ENCODE measurements around the gene KIAA2012.

The KIAA2012 gene

DNA sequence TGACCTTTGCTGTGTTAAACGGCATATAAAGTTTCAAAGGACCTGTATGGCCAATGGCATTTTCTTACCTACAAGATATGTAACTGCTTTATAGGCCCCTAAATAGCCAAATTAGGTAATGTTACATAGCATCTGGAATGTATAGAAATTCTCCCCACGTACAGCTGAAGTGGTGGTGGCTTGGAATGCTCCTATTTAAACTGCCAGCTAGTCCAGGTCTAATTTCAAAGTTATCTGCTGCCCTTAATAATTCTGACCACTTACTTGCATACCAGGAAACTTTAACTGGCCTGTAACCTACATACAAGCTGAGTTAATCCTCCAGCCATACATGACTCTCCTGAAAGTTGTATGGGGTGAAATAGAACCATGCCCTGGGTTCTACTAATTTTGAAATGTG, 1.3 kb downstream of the KIAA2012 start:
- H2AFZ ChIP-seq (ENCODE audit: low read depth, low read length) = no peak overlapping the region
- no peaks in the 10 kb centered on the region for H3K79me2 ChIP-seq (ENCODE audit: insufficient read depth, low read length)
- DNase-seq (no peak), ATAC-seq (ENCODE audit: insufficient read depth, low read depth) (no peak)
- TF ChIP-seq EZH2 (IDR thresholded peaks at IDR 0.05; ENCODE audit: borderline replicate concordance, low read depth, low read length, severe bottlenecking) = no peak
- TF ChIP-seq, protein P1, sequence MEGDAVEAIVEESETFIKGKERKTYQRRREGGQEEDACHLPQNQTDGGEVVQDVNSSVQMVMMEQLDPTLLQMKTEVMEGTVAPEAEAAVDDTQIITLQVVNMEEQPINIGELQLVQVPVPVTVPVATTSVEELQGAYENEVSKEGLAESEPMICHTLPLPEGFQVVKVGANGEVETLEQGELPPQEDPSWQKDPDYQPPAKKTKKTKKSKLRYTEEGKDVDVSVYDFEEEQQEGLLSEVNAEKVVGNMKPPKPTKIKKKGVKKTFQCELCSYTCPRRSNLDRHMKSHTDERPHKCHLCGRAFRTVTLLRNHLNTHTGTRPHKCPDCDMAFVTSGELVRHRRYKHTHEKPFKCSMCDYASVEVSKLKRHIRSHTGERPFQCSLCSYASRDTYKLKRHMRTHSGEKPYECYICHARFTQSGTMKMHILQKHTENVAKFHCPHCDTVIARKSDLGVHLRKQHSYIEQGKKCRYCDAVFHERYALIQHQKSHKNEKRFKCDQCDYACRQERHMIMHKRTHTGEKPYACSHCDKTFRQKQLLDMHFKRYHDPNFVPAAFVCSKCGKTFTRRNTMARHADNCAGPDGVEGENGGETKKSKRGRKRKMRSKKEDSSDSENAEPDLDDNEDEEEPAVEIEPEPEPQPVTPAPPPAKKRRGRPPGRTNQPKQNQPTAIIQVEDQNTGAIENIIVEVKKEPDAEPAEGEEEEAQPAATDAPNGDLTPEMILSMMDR (IDR thresholded peaks at IDR 0.05; ENCODE audit: borderline replicate concordance, extremely low read depth, low read length, poor library complexity, severe bottlenecking) = no peak
- H3K27ac ChIP-seq (ENCODE audit: low read length) = no peak overlapping the region
- no peaks in the 10 kb centered on the region for H4K20me1 ChIP-seq (ENCODE audit: insufficient read depth, low read length)
- H3K27me3 ChIP-seq (ENCODE audit: insufficient read depth, low read length, poor library complexity) = peaks cover 7% of the 10 kb centered on the region
- H3K4me3 ChIP-seq (ENCODE audit: low read depth in 1 of 2, low read length in 2 of 2) = no peak overlapping the region
- no peaks in the 10 kb centered on the region for H3K36me3 ChIP-seq (ENCODE audit: insufficient read depth, low read length)
- no peak overlapping the region for H3K4me2 ChIP-seq (ENCODE audit: insufficient read depth, low read length)
- no peak overlapping the region for H3K9ac ChIP-seq (ENCODE audit: low read depth, low read length)
- H3K9me3 ChIP-seq (ENCODE audit: insufficient read depth, low read length, severe bottlenecking) = no peaks in the 10 kb centered on the region
- H3K4me1 ChIP-seq (ENCODE audit: insufficient read depth, low read length) = no peaks in the 10 kb centered on the region

DNA sequence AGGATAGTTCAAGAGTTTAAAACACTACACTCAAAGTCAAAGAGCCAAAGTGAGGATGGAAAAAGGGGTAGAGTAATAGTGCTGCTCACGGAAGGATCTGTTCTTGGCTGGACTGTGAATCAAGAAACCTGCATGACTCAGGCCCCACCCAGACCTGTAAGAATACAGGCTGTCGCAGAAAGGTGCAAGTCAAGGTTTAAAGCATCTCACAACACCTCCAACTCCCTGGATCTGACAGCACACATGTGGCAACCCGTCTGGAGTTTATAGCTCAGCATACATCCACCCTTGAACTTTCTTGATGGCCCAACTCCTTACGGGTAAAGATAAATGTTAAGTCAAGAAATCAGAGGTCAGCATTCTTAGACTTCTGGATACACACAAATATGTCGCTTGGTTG, 6.3 kb downstream of the KIAA2012 start:
- Histone ChIP-seq H4K20me1 (ENCODE audit: insufficient read depth, low read length) (no peaks in the 10 kb centered on the region), H3K9me3 (ENCODE audit: insufficient read depth, low read length, severe bottlenecking) (no peaks in the 10 kb centered on the region), H3K4me2 (ENCODE audit: insufficient read depth, low read length) (no peak overlapping the region), H3K4me3 (ENCODE audit: low read depth in 1 of 2, low read length in 2 of 2) (no peak overlapping the region), H3K79me2 (ENCODE audit: insufficient read depth, low read length) (no peaks in the 10 kb centered on the region), H2AFZ (ENCODE audit: low read depth, low read length) (no peak overlapping the region), H3K27me3 (ENCODE audit: insufficient read depth, low read length, poor library complexity) (peaks cover 7% of the 10 kb centered on the region), H3K4me1 (ENCODE audit: insufficient read depth, low read length) (no peaks in the 10 kb centered on the region), H3K36me3 (ENCODE audit: insufficient read depth, low read length) (no peaks in the 10 kb centered on the region), H3K27ac (ENCODE audit: low read length) (no peak overlapping the region), H3K9ac (ENCODE audit: low read depth, low read length) (no peak overlapping the region)
- ATAC-seq (ENCODE audit: insufficient read depth, low read depth) = no peak
- DNase-seq = no peak
- TF ChIP-seq, protein P1 (IDR thresholded peaks at IDR 0.05; ENCODE audit: borderline replicate concordance, extremely low read depth, low read length, poor library complexity, severe bottlenecking) = no peak
- no peak for TF ChIP-seq EZH2 (IDR thresholded peaks at IDR 0.05; ENCODE audit: borderline replicate concordance, low read depth, low read length, severe bottlenecking)

DNA sequence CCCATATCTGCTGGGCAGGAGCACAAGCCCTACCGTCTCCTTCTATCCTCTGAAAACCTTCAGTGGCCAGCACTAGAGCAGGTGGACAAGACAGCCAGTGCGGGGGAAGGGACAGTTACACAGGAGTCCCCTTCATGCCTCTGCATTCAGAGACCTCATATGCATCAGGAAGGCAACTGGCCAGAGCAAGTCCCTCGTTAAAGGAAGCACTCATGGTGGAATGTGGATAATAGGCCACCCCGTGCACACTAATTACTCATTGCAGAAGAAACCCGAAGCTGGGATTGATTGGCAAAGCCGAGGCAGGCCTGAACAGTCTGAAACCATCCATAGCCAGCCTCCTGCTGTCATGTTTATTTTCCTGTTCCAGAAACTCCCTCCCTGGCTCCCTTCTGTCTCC, 11.2 kb downstream of the KIAA2012 start:
- TF ChIP-seq, protein P1 (IDR thresholded peaks at IDR 0.05; ENCODE audit: borderline replicate concordance, extremely low read depth, low read length, poor library complexity, severe bottlenecking) = no peak
- TF ChIP-seq EZH2 (IDR thresholded peaks at IDR 0.05; ENCODE audit: borderline replicate concordance, low read depth, low read length, severe bottlenecking) = no peak
- Histone ChIP-seq H3K4me2 (ENCODE audit: insufficient read depth, low read length) (no peak overlapping the region), H3K27me3 (ENCODE audit: insufficient read depth, low read length, poor library complexity) (peaks cover 8% of the 10 kb centered on the region), H3K4me3 (ENCODE audit: low read depth in 1 of 2, low read length in 2 of 2) (no peak overlapping the region), H4K20me1 (ENCODE audit: insufficient read depth, low read length) (no peaks in the 10 kb centered on the region), H3K4me1 (ENCODE audit: insufficient read depth, low read length) (no peaks in the 10 kb centered on the region), H3K27ac (ENCODE audit: low read length) (no peak overlapping the region), H3K9ac (ENCODE audit: low read depth, low read length) (no peak overlapping the region), H3K79me2 (ENCODE audit: insufficient read depth, low read length) (no peaks in the 10 kb centered on the region), H2AFZ (ENCODE audit: low read depth, low read length) (no peak overlapping the region), H3K36me3 (ENCODE audit: insufficient read depth, low read length) (no peaks in the 10 kb centered on the region), H3K9me3 (ENCODE audit: insufficient read depth, low read length, severe bottlenecking) (no peaks in the 10 kb centered on the region)
- DNase-seq (no peak), ATAC-seq (ENCODE audit: insufficient read depth, low read depth) (no peak)

DNA sequence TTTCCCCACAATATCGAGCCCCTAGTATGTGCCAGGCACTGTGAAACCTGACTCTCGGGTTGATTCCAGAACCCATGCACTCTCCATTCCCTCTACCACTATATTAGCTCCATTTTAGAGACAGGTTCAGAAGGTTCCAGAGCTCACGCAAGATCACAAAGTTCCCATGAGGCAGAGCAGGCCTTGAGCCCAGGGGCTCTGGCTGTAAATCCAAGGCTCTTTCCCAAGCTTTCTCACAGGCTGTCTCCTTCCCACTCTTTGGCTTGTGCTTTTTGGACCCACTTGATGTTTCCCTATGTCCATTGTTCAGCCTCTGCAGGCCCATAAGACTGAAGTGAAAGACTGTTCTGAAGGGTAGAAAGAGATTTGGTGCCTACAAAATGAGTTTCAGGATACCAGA, 15.7 kb downstream of the KIAA2012 start:
- Histone ChIP-seq H3K9me3 (ENCODE audit: insufficient read depth, low read length, severe bottlenecking) (no peaks in the 10 kb centered on the region), H3K4me3 (ENCODE audit: low read depth in 1 of 2, low read length in 2 of 2) (no peak overlapping the region), H3K36me3 (ENCODE audit: insufficient read depth, low read length) (no peaks in the 10 kb centered on the region), H3K9ac (ENCODE audit: low read depth, low read length) (no peak overlapping the region), H2AFZ (ENCODE audit: low read depth, low read length) (no peak overlapping the region), H3K4me1 (ENCODE audit: insufficient read depth, low read length) (no peaks in the 10 kb centered on the region), H3K27me3 (ENCODE audit: insufficient read depth, low read length, poor library complexity) (peaks cover 10% of the 10 kb centered on the region), H3K4me2 (ENCODE audit: insufficient read depth, low read length) (no peak overlapping the region), H4K20me1 (ENCODE audit: insufficient read depth, low read length) (no peaks in the 10 kb centered on the region), H3K27ac (ENCODE audit: low read length) (no peak overlapping the region), H3K79me2 (ENCODE audit: insufficient read depth, low read length) (no peaks in the 10 kb centered on the region)
- no peak for DNase-seq
- no peak for ATAC-seq (ENCODE audit: insufficient read depth, low read depth)
- no peak for TF ChIP-seq EZH2 (IDR thresholded peaks at IDR 0.05; ENCODE audit: borderline replicate concordance, low read depth, low read length, severe bottlenecking)
- TF ChIP-seq, protein P1 (IDR thresholded peaks at IDR 0.05; ENCODE audit: borderline replicate concordance, extremely low read depth, low read length, poor library complexity, severe bottlenecking) = no peak

Measured in DND-41 (cell line).